Testis (tissue), 2 donors: ENCODE data around the gene SART3.
"Not testable (repeated sequence)": the region's sequence is repeated elsewhere in the genome, so short reads cannot be mapped to it uniquely, and the experiment has no call there.

Experiments used
- CTCF ChIP-seq, 3 experiments: fragments of 450-650 bp in 2 of 3; fragments of 200-600 bp in 1 of 3; sonication (generic) in 1 of 3; IDR thresholded peaks; one replicate each; pipeline ENCODE4 v1.5.1; 2016 to 2019; ENCODE audit warnings: antibody characterized with exemption in 3 of 3, mild to moderate bottlenecking in 2 of 3, moderate library complexity in 1 of 3
- POLR2A ChIP-seq: fragments of 450-650 bp; IDR thresholded peaks from one replicate; pipeline ENCODE4 v1.6.1; 2017; ENCODE audit warnings: antibody characterized with exemption, mild to moderate bottlenecking, moderate library complexity

- not testable (repeated sequence) for TF ChIP-seq CTCF (IDR thresholded peaks at IDR 0.05); POLR2A
Observed at GRCh38 chr12:108590463-108590862, 29.5 kb upstream of the SART3 start.
